IMR-90 (cell line): ENCODE measurements around the gene TPSG1. TPM values are rescaled to one million over a fixed set of nuclear protein-coding genes. Genes with fewer than 3 reads are reported as not detected.
"Not testable (repeated sequence)": the region's sequence is repeated elsewhere in the genome, so short reads cannot be mapped to it uniquely, and the experiment has no call there.

ENCODE experiments used
- ATAC-seq: fragments of 200-7000 bp; cut with Tn5 transposase; 2 replicates; pipeline ENCODE4 v1.9.1; 2020; ENCODE audit warnings: low read depth, mild to moderate bottlenecking, moderate library complexity
- BruUV-seq: library from RNA; stranded (reverse); fragments of 400-500 nt; replicated peaks from 2 replicates; lab custom pipeline; 2021; lab: Mats Ljungman, UMichigan
- CTCF ChIA-PET: fragments of 300-600 bp; formaldehyde crosslinking; extraction: SDS; loops from one replicate; lab custom pipeline; 2021; ENCODE audit warnings: antibody characterized with exemption; lab: Yijun Ruan, JAX
- POLR2A ChIA-PET: fragments of 300-600 bp; sonication (Branson Sonifier 250); formaldehyde crosslinking; loops from one replicate; lab custom pipeline; 2022; ENCODE audit warnings: antibody characterized with exemption; ENCODE audit not compliant: unreplicated experiment; lab: Charles Lee
- DNase-seq: peaks from one replicate; pipeline ENCODE4 v3.0.0; 2013
- H2AFZ ChIP-seq: replicated peaks from 2 replicates; pipeline ENCODE3; 2013; ENCODE audit warnings: low read length, mild to moderate bottlenecking; ENCODE audit not compliant: poor library complexity
- H2AK5ac ChIP-seq: 2 replicates; pipeline ENCODE4 v1.6.1; 2013; ENCODE audit warnings: low read depth, low read length, inconsistent platforms
- H2AK9ac ChIP-seq: replicated peaks from 2 replicates; pipeline ENCODE3; 2013; ENCODE audit warnings: mild to moderate bottlenecking, low read depth, low read length, moderate library complexity; ENCODE audit not compliant: poor library complexity
- H2BK120ac ChIP-seq: 2 replicates; pipeline ENCODE4 v1.6.1; 2013; ENCODE audit warnings: low read depth, low read length, inconsistent platforms
- H2BK15ac ChIP-seq: 3 replicates; pipeline ENCODE4 v1.6.1; 2013; ENCODE audit warnings: low read depth, low read length, inconsistent platforms
- H2BK20ac ChIP-seq: 2 replicates; pipeline ENCODE4 v1.6.1; 2013; ENCODE audit warnings: low read depth, mild to moderate bottlenecking, inconsistent platforms, low read length, moderate library complexity
- H2BK5ac ChIP-seq: 2 replicates; pipeline ENCODE4 v1.6.1; 2013; ENCODE audit warnings: mild to moderate bottlenecking, low read depth, low read length, inconsistent platforms; ENCODE audit not compliant: poor library complexity, severe bottlenecking
- H3K14ac ChIP-seq: replicated peaks from 2 replicates; pipeline ENCODE4 v1.6.1; 2013; ENCODE audit warnings: low read depth, low read length, inconsistent platforms
- H3K18ac ChIP-seq: 2 replicates; pipeline ENCODE4 v1.6.1; 2013; ENCODE audit warnings: low read depth, low read length, control low read depth
- H3K23ac ChIP-seq: 2 replicates; pipeline ENCODE4 v1.6.1; 2013; ENCODE audit warnings: low read depth, low read length, inconsistent platforms
- H3K27ac ChIP-seq: 2 replicates; pipeline ENCODE4 v1.5.1; 2013; ENCODE audit warnings: mild to moderate bottlenecking, control low read depth, low read length; ENCODE audit not compliant: insufficient read depth
- H3K27me3 ChIP-seq: 2 replicates; pipeline ENCODE4 v1.6.1; 2013; ENCODE audit warnings: low read length; ENCODE audit not compliant: control insufficient read depth, insufficient read depth
- H3K36me3 ChIP-seq: 2 replicates; pipeline ENCODE4 v1.6.1; 2013; ENCODE audit warnings: low read length, mixed read lengths; ENCODE audit not compliant: control insufficient read depth, insufficient read depth
- H3K4ac ChIP-seq: 2 replicates; pipeline ENCODE4 v1.6.1; 2013; ENCODE audit warnings: low read depth, low read length, inconsistent platforms
- H3K4me1 ChIP-seq: 2 replicates; pipeline ENCODE4 v1.6.1; 2013; ENCODE audit warnings: low read length, mixed read lengths; ENCODE audit not compliant: control insufficient read depth, insufficient read depth
- H3K4me2 ChIP-seq: 2 replicates; pipeline ENCODE4 v1.6.1; 2013; ENCODE audit warnings: low read depth, mild to moderate bottlenecking, control low read depth, low read length, moderate library complexity
- H3K4me3 ChIP-seq: 2 replicates; pipeline ENCODE4 v1.5.1; 2013; ENCODE audit warnings: low read depth, mild to moderate bottlenecking, control low read depth, low read length, moderate library complexity; ENCODE audit not compliant: insufficient read depth
- H3K56ac ChIP-seq: 2 replicates; pipeline ENCODE4 v1.6.1; 2013; ENCODE audit warnings: low read length, inconsistent platforms; ENCODE audit not compliant: insufficient read depth; ENCODE audit errors: extremely low read depth
- H3K79me1 ChIP-seq, 2 experiments: 2 replicates each; pipeline ENCODE4 v1.6.1; 2013; ENCODE audit warnings: low read length in 2 of 2, inconsistent platforms in 1 of 2, low read depth in 1 of 2
- H3K9ac ChIP-seq: 2 replicates; pipeline ENCODE4 v1.6.1; 2013; ENCODE audit warnings: low read depth, low read length, control low read depth
- H3K9me1 ChIP-seq: 2 replicates; pipeline ENCODE4 v1.6.1; 2013; ENCODE audit warnings: low read length, inconsistent platforms; ENCODE audit not compliant: insufficient read depth
- H3K9me3 ChIP-seq: 2 replicates; pipeline ENCODE4 v1.6.1; 2013; ENCODE audit warnings: low read length; ENCODE audit not compliant: control insufficient read depth, insufficient read depth
- H4K20me1 ChIP-seq: 2 replicates; pipeline ENCODE4 v1.6.1; 2013; ENCODE audit warnings: low read length, inconsistent platforms; ENCODE audit not compliant: insufficient read depth
- H4K5ac ChIP-seq: 2 replicates; pipeline ENCODE4 v1.6.1; 2013; ENCODE audit warnings: mild to moderate bottlenecking, low read depth, low read length, control low read depth
- H4K8ac ChIP-seq, 2 experiments: 2 replicates each; pipeline ENCODE4 v1.6.1; 2013; ENCODE audit warnings: low read depth in 2 of 2, low read length in 2 of 2, control low read depth in 1 of 2, inconsistent platforms in 1 of 2
- H4K91ac ChIP-seq: 2 replicates; pipeline ENCODE4 v1.6.1; 2013; ENCODE audit warnings: low read depth, low read length, inconsistent platforms; ENCODE audit not compliant: insufficient read depth
- WGBS, 2 experiments: methylation state at CpG; one replicate each; pipeline versions ENCODE4 v1.1.5 to v1.1.7; 2013; ENCODE audit warnings: missing lambda C conversion rate in 2 of 2; ENCODE audit not compliant: insufficient read length in 1 of 2; ENCODE audit errors: extremely low coverage in 2 of 2; 5-methylcytosine and 5-hydroxymethylcytosine counted together
- dilution Hi-C: fragments of 300-500 bp; cut with HindIII; formaldehyde crosslinking; loops from one replicate; pipeline ENCODE4 v1.14.3; 2018; ENCODE audit warnings: low sequenced_read_pairs; ENCODE audit not compliant: unreplicated experiment
- in situ Hi-C: fragments of 300-500 bp; cut with MboI; formaldehyde crosslinking; loops from 3 replicates; pipeline ENCODE4 v1.14.3; 2019; ENCODE audit warnings: low sequenced_read_pairs, inconsistent platforms, mixed read lengths
- intact Hi-C: fragments of 100-400 bp; cut with micrococcal nuclease; formaldehyde crosslinking; loops from 2 replicates; pipeline ENCODE4 v1.10.0; 2022
- polyA plus RNA-seq, 3 experiments: library from polyadenylated mRNA; depleted of rRNA; stranded (reverse); fragments of >200 nt; gene quantifications; 2 replicates each; pipeline ENCODE4 v1.2.3, GENCODE V29; 2012; ENCODE audit warnings: low replicate concordance in 1 of 3
- total RNA-seq: library from RNA; depleted of rRNA; stranded (reverse); fragments of >200 nt; gene quantifications from 2 replicates; pipeline ENCODE4 v1.2.3, GENCODE V29; 2012

TPSG1 gene
- total and polyA plus RNA-seq, 2 of the 4 experiments (the other 2 are of a cell fraction), result not detected

- H3K18ac ChIP-seq, H2AK5ac ChIP-seq, in situ Hi-C loops, H2BK20ac ChIP-seq, H4K8ac ChIP-seq, H3K4me1 ChIP-seq, H3K36me3 ChIP-seq, H3K4ac ChIP-seq, H3K9me1 ChIP-seq, H3K9ac ChIP-seq, H3K4me3 ChIP-seq, H3K27me3 ChIP-seq, dilution Hi-C loops, H3K9me3 ChIP-seq, H2AK9ac ChIP-seq, H2BK120ac ChIP-seq, ATAC-seq, CTCF ChIA-PET, H4K5ac ChIP-seq, H4K91ac ChIP-seq, H3K4me2 ChIP-seq, H3K23ac ChIP-seq, DNase-seq, H3K14ac ChIP-seq, H2AFZ ChIP-seq, intact Hi-C loops, H2BK5ac ChIP-seq, BruUV-seq, H2BK15ac ChIP-seq, H3K27ac ChIP-seq, H3K79me1 ChIP-seq, POLR2A ChIA-PET, H4K20me1 ChIP-seq, H3K56ac ChIP-seq: not testable (repeated sequence)
- no CpG with 5 or more reads among the region's 15 CpGs for WGBS, 2 experiments
These were observed 16.0 kb upstream of the TPSG1 start for GRCh38 chr16:1241081-1241480.

DNA sequence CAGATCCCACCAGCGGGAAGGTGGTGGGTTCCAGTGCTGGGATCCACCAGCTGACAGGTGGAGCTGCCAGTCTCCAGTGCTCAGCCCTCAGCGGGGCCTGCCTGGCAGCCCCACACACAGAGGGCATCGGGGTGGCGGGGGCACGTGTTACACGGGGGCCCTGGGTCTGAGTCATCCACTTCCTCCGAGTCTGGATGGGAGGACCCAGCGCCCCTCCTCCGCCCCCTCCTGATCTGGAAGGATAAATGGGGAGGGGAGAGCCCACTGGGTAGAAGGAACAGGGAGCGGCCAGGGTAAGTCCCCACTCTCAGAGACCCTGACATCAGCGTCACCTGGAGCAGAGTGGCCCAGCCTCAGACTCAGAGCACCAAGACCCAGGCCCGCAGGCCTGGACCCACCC, 15.4 kb upstream of the TPSG1 start, which contains the start of gene TPSAB1:
TPSAB1 (plus strand) TSS at position 270 of the 400 bp plus-strand sequence. CDS start 234 bp downstream, outside the sequence.
- H4K8ac ChIP-seq, H3K14ac ChIP-seq, H3K4me2 ChIP-seq, H3K9me1 ChIP-seq, intact Hi-C loops, H4K20me1 ChIP-seq, H2BK20ac ChIP-seq, CTCF ChIA-PET, H4K5ac ChIP-seq, dilution Hi-C loops, H3K27ac ChIP-seq, H2BK120ac ChIP-seq, POLR2A ChIA-PET, H2AK9ac ChIP-seq, H3K27me3 ChIP-seq, H3K4me1 ChIP-seq, BruUV-seq, H3K9ac ChIP-seq, H3K4me3 ChIP-seq, H2BK5ac ChIP-seq, H2AK5ac ChIP-seq, H3K9me3 ChIP-seq, DNase-seq, H3K79me1 ChIP-seq, H3K4ac ChIP-seq, H2BK15ac ChIP-seq, H4K91ac ChIP-seq, H3K36me3 ChIP-seq, H3K18ac ChIP-seq, H3K56ac ChIP-seq, H2AFZ ChIP-seq, ATAC-seq, H3K23ac ChIP-seq, in situ Hi-C loops: not testable (repeated sequence)
- no CpG with 5 or more reads among the region's 12 CpGs for WGBS, 2 experiments
